DOHH2 (cell line): ENCODE measurements around the gene DMD.

Experiments used
- EZH2phosphoT487 ChIP-seq: fragments of 200-600 bp; sonication (generic); IDR thresholded peaks from 2 replicates; pipeline ENCODE4 v1.6.1; 2017; ENCODE audit warnings: borderline replicate concordance, mild to moderate bottlenecking, antibody characterized with exemption, low read length, moderate library complexity, mixed read lengths
- TF ChIP-seq, protein P1 (sequence below): fragments of 200-600 bp; sonication (generic); IDR thresholded peaks from one replicate; pipeline ENCODE4 v1.5.1; 2014; ENCODE audit warnings: antibody characterized with exemption, mild to moderate bottlenecking, low read depth, low read length; ENCODE audit not compliant: poor library complexity, severe bottlenecking

GRCh38 chrX:32662516-32662915 is 548.8 kb downstream of the DMD start:
- TF ChIP-seq, protein P1, sequence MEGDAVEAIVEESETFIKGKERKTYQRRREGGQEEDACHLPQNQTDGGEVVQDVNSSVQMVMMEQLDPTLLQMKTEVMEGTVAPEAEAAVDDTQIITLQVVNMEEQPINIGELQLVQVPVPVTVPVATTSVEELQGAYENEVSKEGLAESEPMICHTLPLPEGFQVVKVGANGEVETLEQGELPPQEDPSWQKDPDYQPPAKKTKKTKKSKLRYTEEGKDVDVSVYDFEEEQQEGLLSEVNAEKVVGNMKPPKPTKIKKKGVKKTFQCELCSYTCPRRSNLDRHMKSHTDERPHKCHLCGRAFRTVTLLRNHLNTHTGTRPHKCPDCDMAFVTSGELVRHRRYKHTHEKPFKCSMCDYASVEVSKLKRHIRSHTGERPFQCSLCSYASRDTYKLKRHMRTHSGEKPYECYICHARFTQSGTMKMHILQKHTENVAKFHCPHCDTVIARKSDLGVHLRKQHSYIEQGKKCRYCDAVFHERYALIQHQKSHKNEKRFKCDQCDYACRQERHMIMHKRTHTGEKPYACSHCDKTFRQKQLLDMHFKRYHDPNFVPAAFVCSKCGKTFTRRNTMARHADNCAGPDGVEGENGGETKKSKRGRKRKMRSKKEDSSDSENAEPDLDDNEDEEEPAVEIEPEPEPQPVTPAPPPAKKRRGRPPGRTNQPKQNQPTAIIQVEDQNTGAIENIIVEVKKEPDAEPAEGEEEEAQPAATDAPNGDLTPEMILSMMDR: no peak
- TF ChIP-seq EZH2phosphoT487: no peak
